ENCODE data around the gene ASAP2.

GRCh38 chr2:9382604-9383235 is 176.1 kb downstream of the ASAP2 start:
- TF ChIP-seq CTCF (IDR thresholded peaks at IDR 0.05) (no peak), POLR2AphosphoS5 (IDR thresholded peaks at IDR 0.05) (no peak), POLR2A (IDR thresholded peaks at IDR 0.05) (no peak), EP300 (IDR thresholded peaks at IDR 0.05; ENCODE audit: low read depth) (no peak)

Measured in transverse colon (tissue), 4 donors.